OCI-LY1 (cell line): ENCODE measurements around the gene LRFN4.

Source experiments
- CTCF ChIP-seq: fragments of 200-600 bp; sonication (generic), shearing (Covaris generic); IDR thresholded peaks from 2 replicates; pipeline ENCODE4 v1.5.1; 2017; ENCODE audit warnings: mild to moderate bottlenecking, antibody characterized with exemption, low read length, moderate library complexity, mixed read lengths
- EZH2 ChIP-seq: fragments of 200-600 bp; sonication (generic), shearing (Covaris generic); IDR thresholded peaks from 2 replicates; pipeline ENCODE4 v1.8.0; 2017; ENCODE audit warnings: borderline replicate concordance, mixed run types, mild to moderate bottlenecking, antibody characterized with exemption, low read length, moderate library complexity, mixed read lengths

- TF ChIP-seq CTCF (no peak), EZH2 (no peak)
These were observed 37.3 kb downstream of the LRFN4 start for GRCh38 chr11:66894141-66894540.
